IMR-90 (cell line): ENCODE measurements around the gene SH3RF3. TPM values are rescaled to one million over a fixed set of nuclear protein-coding genes. Genes with fewer than 3 reads are reported as not detected.
A peak's percentile ranks its signal among the peaks of the same experiment; 100 is the strongest.

ENCODE experiments used
- ATAC-seq: fragments of 200-7000 bp; cut with Tn5 transposase; 2 replicates; pipeline ENCODE4 v1.9.1; 2020; ENCODE audit warnings: low read depth, mild to moderate bottlenecking, moderate library complexity
- BruUV-seq: library from RNA; stranded (reverse); fragments of 400-500 nt; replicated peaks from 2 replicates; lab custom pipeline; 2021; lab: Mats Ljungman, UMichigan
- CTCF ChIA-PET: fragments of 300-600 bp; formaldehyde crosslinking; extraction: SDS; loops from one replicate; lab custom pipeline; 2021; ENCODE audit warnings: antibody characterized with exemption; lab: Yijun Ruan, JAX
- POLR2A ChIA-PET: fragments of 300-600 bp; sonication (Branson Sonifier 250); formaldehyde crosslinking; loops from one replicate; lab custom pipeline; 2022; ENCODE audit warnings: antibody characterized with exemption; ENCODE audit not compliant: unreplicated experiment; lab: Charles Lee
- DNase-seq: peaks from one replicate; pipeline ENCODE4 v3.0.0; 2013
- H2AFZ ChIP-seq: replicated peaks from 2 replicates; pipeline ENCODE3; 2013; ENCODE audit warnings: low read length, mild to moderate bottlenecking; ENCODE audit not compliant: poor library complexity
- H2AK5ac ChIP-seq: 2 replicates; pipeline ENCODE4 v1.6.1; 2013; ENCODE audit warnings: low read depth, low read length, inconsistent platforms
- H2AK9ac ChIP-seq: replicated peaks from 2 replicates; pipeline ENCODE3; 2013; ENCODE audit warnings: mild to moderate bottlenecking, low read depth, low read length, moderate library complexity; ENCODE audit not compliant: poor library complexity
- H2BK120ac ChIP-seq: 2 replicates; pipeline ENCODE4 v1.6.1; 2013; ENCODE audit warnings: low read depth, low read length, inconsistent platforms
- H2BK15ac ChIP-seq: 3 replicates; pipeline ENCODE4 v1.6.1; 2013; ENCODE audit warnings: low read depth, low read length, inconsistent platforms
- H2BK20ac ChIP-seq: 2 replicates; pipeline ENCODE4 v1.6.1; 2013; ENCODE audit warnings: low read depth, mild to moderate bottlenecking, inconsistent platforms, low read length, moderate library complexity
- H2BK5ac ChIP-seq: 2 replicates; pipeline ENCODE4 v1.6.1; 2013; ENCODE audit warnings: mild to moderate bottlenecking, low read depth, low read length, inconsistent platforms; ENCODE audit not compliant: poor library complexity, severe bottlenecking
- H3K14ac ChIP-seq: replicated peaks from 2 replicates; pipeline ENCODE4 v1.6.1; 2013; ENCODE audit warnings: low read depth, low read length, inconsistent platforms
- H3K18ac ChIP-seq: 2 replicates; pipeline ENCODE4 v1.6.1; 2013; ENCODE audit warnings: low read depth, low read length, control low read depth
- H3K23ac ChIP-seq: 2 replicates; pipeline ENCODE4 v1.6.1; 2013; ENCODE audit warnings: low read depth, low read length, inconsistent platforms
- H3K27ac ChIP-seq: 2 replicates; pipeline ENCODE4 v1.5.1; 2013; ENCODE audit warnings: mild to moderate bottlenecking, control low read depth, low read length; ENCODE audit not compliant: insufficient read depth
- H3K27me3 ChIP-seq: 2 replicates; pipeline ENCODE4 v1.6.1; 2013; ENCODE audit warnings: low read length; ENCODE audit not compliant: control insufficient read depth, insufficient read depth
- H3K36me3 ChIP-seq: 2 replicates; pipeline ENCODE4 v1.6.1; 2013; ENCODE audit warnings: low read length, mixed read lengths; ENCODE audit not compliant: control insufficient read depth, insufficient read depth
- H3K4ac ChIP-seq: 2 replicates; pipeline ENCODE4 v1.6.1; 2013; ENCODE audit warnings: low read depth, low read length, inconsistent platforms
- H3K4me1 ChIP-seq: 2 replicates; pipeline ENCODE4 v1.6.1; 2013; ENCODE audit warnings: low read length, mixed read lengths; ENCODE audit not compliant: control insufficient read depth, insufficient read depth
- H3K4me2 ChIP-seq: 2 replicates; pipeline ENCODE4 v1.6.1; 2013; ENCODE audit warnings: low read depth, mild to moderate bottlenecking, control low read depth, low read length, moderate library complexity
- H3K4me3 ChIP-seq: 2 replicates; pipeline ENCODE4 v1.5.1; 2013; ENCODE audit warnings: low read depth, mild to moderate bottlenecking, control low read depth, low read length, moderate library complexity; ENCODE audit not compliant: insufficient read depth
- H3K56ac ChIP-seq: 2 replicates; pipeline ENCODE4 v1.6.1; 2013; ENCODE audit warnings: low read length, inconsistent platforms; ENCODE audit not compliant: insufficient read depth; ENCODE audit errors: extremely low read depth
- H3K79me1 ChIP-seq, 2 experiments: 2 replicates each; pipeline ENCODE4 v1.6.1; 2013; ENCODE audit warnings: low read length in 2 of 2, inconsistent platforms in 1 of 2, low read depth in 1 of 2
- H3K9ac ChIP-seq: 2 replicates; pipeline ENCODE4 v1.6.1; 2013; ENCODE audit warnings: low read depth, low read length, control low read depth
- H3K9me1 ChIP-seq: 2 replicates; pipeline ENCODE4 v1.6.1; 2013; ENCODE audit warnings: low read length, inconsistent platforms; ENCODE audit not compliant: insufficient read depth
- H3K9me3 ChIP-seq: 2 replicates; pipeline ENCODE4 v1.6.1; 2013; ENCODE audit warnings: low read length; ENCODE audit not compliant: control insufficient read depth, insufficient read depth
- H4K20me1 ChIP-seq: 2 replicates; pipeline ENCODE4 v1.6.1; 2013; ENCODE audit warnings: low read length, inconsistent platforms; ENCODE audit not compliant: insufficient read depth
- H4K5ac ChIP-seq: 2 replicates; pipeline ENCODE4 v1.6.1; 2013; ENCODE audit warnings: mild to moderate bottlenecking, low read depth, low read length, control low read depth
- H4K8ac ChIP-seq, 2 experiments: 2 replicates each; pipeline ENCODE4 v1.6.1; 2013; ENCODE audit warnings: low read depth in 2 of 2, low read length in 2 of 2, control low read depth in 1 of 2, inconsistent platforms in 1 of 2
- H4K91ac ChIP-seq: 2 replicates; pipeline ENCODE4 v1.6.1; 2013; ENCODE audit warnings: low read depth, low read length, inconsistent platforms; ENCODE audit not compliant: insufficient read depth
- CEBPB ChIP-seq: IDR thresholded peaks from 2 replicates; pipeline ENCODE4 v1.6.1; 2012; ENCODE audit warnings: low read depth, low read length, improper control_type of control experiment
- MAFK ChIP-seq: IDR thresholded peaks from 2 replicates; pipeline ENCODE4 v1.6.1; 2012; ENCODE audit warnings: low read depth, low read length, improper control_type of control experiment
- MAZ ChIP-seq: IDR thresholded peaks from 2 replicates; pipeline ENCODE4 v1.6.1; 2012; ENCODE audit warnings: low read depth, mild to moderate bottlenecking, low read length, improper control_type of control experiment, moderate library complexity, borderline replicate concordance
- NFE2L2 ChIP-seq: fragments of 150-350 bp; IDR thresholded peaks from 2 replicates; pipeline ENCODE4 v1.6.1; 2016; ENCODE audit warnings: low read depth, mild to moderate bottlenecking, low read length
- POLR2A ChIP-seq: IDR thresholded peaks from 2 replicates; pipeline ENCODE4 v1.6.1; 2012; ENCODE audit warnings: mild to moderate bottlenecking, low read depth, low read length
- RAD21 ChIP-seq: IDR thresholded peaks from 2 replicates; pipeline ENCODE4 v1.6.1; 2012; ENCODE audit warnings: low read length, improper control_type of control experiment
- RCOR1 ChIP-seq: IDR thresholded peaks from 2 replicates; pipeline ENCODE4 v1.6.1; 2012; ENCODE audit warnings: mild to moderate bottlenecking, low read length, improper control_type of control experiment; ENCODE audit not compliant: insufficient replicate concordance
- RFX5 ChIP-seq: IDR thresholded peaks from 2 replicates; pipeline ENCODE4 v1.8.0; 2012; ENCODE audit warnings: low read depth, mild to moderate bottlenecking, low read length, moderate library complexity
- SMC3 ChIP-seq: fragments of 150-350 bp; IDR thresholded peaks from 2 replicates; pipeline ENCODE4 v1.6.1; 2016; ENCODE audit warnings: low read depth, mild to moderate bottlenecking, antibody characterized with exemption, low read length, moderate library complexity
- WGBS, 2 experiments: methylation state at CpG; one replicate each; pipeline versions ENCODE4 v1.1.5 to v1.1.7; 2013; ENCODE audit warnings: missing lambda C conversion rate in 2 of 2; ENCODE audit not compliant: insufficient read length in 1 of 2; ENCODE audit errors: extremely low coverage in 2 of 2; 5-methylcytosine and 5-hydroxymethylcytosine counted together
- dilution Hi-C: fragments of 300-500 bp; cut with HindIII; formaldehyde crosslinking; loops from one replicate; pipeline ENCODE4 v1.14.3; 2018; ENCODE audit warnings: low sequenced_read_pairs; ENCODE audit not compliant: unreplicated experiment
- in situ Hi-C: fragments of 300-500 bp; cut with MboI; formaldehyde crosslinking; loops from 3 replicates; pipeline ENCODE4 v1.14.3; 2019; ENCODE audit warnings: low sequenced_read_pairs, inconsistent platforms, mixed read lengths
- intact Hi-C: fragments of 100-400 bp; cut with micrococcal nuclease; formaldehyde crosslinking; loops from 2 replicates; pipeline ENCODE4 v1.10.0; 2022
- polyA plus RNA-seq, 3 experiments: library from polyadenylated mRNA; depleted of rRNA; stranded (reverse); fragments of >200 nt; gene quantifications; 2 replicates each; pipeline ENCODE4 v1.2.3, GENCODE V29; 2012; ENCODE audit warnings: low replicate concordance in 1 of 3
- total RNA-seq: library from RNA; depleted of rRNA; stranded (reverse); fragments of >200 nt; gene quantifications from 2 replicates; pipeline ENCODE4 v1.2.3, GENCODE V29; 2012
- TF ChIP-seq, protein P1 (sequence below): fragments of 150-350 bp; IDR thresholded peaks from 2 replicates; pipeline ENCODE4 v1.6.1; 2016; ENCODE audit warnings: low read depth, mild to moderate bottlenecking, low read length, moderate library complexity, borderline replicate concordance
- TF ChIP-seq, protein P2 (sequence below): fragments of 150-350 bp; IDR thresholded peaks from 2 replicates; pipeline ENCODE4 v1.6.1; 2017; ENCODE audit warnings: mild to moderate bottlenecking, antibody characterized with exemption, low read length, low read depth

SH3RF3 gene
- total and polyA plus RNA-seq, 2 of the 4 experiments (the other 2 are of a cell fraction), result 3.4 to 5.3 TPM

DNA sequence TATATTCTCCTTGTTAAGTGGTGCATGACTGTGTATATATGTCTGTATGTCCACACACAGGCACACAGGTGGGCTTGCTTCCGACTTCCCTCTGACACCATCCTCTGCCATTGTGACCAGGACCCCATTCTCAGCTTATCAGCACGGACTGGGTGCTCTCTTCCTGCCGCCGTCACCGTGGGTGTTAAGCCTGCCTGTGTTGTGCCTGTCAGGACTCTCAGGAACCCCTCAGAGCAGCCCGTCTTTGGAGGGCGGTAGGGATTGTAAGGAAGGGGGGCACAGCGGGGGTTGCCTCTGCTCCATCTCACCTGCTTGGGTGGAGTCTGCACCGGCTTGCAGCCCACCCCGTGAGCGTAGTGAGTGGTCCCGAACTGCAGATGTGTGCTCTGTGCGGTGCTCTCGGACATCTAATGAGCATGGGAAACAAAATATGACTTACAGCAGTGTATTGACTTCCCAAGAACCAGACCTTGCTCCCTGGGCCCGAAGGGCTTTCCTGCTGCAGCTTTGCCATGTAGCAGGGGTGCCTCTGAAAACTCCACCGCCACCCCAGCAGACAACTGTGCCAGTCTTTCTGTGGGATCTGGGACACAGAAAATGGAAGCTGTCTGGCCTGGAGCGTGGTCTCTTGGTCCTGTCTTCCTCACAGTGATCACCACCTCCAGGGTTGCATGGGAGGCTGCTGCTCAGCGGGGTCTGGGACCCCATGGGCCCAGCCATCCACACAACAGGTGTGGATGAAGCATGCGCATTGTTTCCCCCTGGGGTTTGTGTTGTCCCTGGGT is 58.9 kb downstream of the SH3RF3 start:
- TF ChIP-seq, protein P1, sequence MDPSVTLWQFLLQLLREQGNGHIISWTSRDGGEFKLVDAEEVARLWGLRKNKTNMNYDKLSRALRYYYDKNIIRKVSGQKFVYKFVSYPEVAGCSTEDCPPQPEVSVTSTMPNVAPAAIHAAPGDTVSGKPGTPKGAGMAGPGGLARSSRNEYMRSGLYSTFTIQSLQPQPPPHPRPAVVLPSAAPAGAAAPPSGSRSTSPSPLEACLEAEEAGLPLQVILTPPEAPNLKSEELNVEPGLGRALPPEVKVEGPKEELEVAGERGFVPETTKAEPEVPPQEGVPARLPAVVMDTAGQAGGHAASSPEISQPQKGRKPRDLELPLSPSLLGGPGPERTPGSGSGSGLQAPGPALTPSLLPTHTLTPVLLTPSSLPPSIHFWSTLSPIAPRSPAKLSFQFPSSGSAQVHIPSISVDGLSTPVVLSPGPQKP, result no peak
- TF ChIP-seq, protein P2, sequence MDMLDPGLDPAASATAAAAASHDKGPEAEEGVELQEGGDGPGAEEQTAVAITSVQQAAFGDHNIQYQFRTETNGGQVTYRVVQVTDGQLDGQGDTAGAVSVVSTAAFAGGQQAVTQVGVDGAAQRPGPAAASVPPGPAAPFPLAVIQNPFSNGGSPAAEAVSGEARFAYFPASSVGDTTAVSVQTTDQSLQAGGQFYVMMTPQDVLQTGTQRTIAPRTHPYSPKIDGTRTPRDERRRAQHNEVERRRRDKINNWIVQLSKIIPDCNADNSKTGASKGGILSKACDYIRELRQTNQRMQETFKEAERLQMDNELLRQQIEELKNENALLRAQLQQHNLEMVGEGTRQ, result no peak
- no peak for TF ChIP-seq RFX5
- no peak for TF ChIP-seq RAD21
- TF ChIP-seq POLR2A, result no peak
- no peak for TF ChIP-seq MAZ
- no peak for TF ChIP-seq NFE2L2
- TF ChIP-seq RCOR1, result no peak
- no peak for TF ChIP-seq SMC3
- TF ChIP-seq MAFK, result no peak
- no peak for TF ChIP-seq CEBPB
- Histone ChIP-seq H2BK5ac (peak overlapping the region; percentile 7), H3K23ac (peak overlapping the region; percentile 21), H2AK9ac (no peak overlapping the region), H3K4me1 (peaks cover 27% of the 10 kb centered on the region), H3K27ac (no peak overlapping the region), H3K4me3 (no peak overlapping the region), H3K14ac (0 out of 2 replicates have a peak overlapping the region, but pooled peaks have one; percentile 6), H2AK5ac (peak overlapping the region; percentile 81), H3K56ac (no peak overlapping the region), H4K20me1 (peaks cover 21% of the 10 kb centered on the region; the same call in 1 of the 2 replicates), H2AFZ (no peak overlapping the region), H3K9me3 (no peaks in the 10 kb centered on the region), H3K18ac (peak overlapping the region; percentile 13; the same call in 1 of the 2 replicates), H3K36me3 (no peaks in the 10 kb centered on the region), H4K5ac (no peak overlapping the region), H4K8ac (no peak overlapping the region; a peak in 2 of 4 replicates), H3K27me3 (no peaks in the 10 kb centered on the region), H2BK120ac (peak overlapping the region; percentile 31; the same call in 1 of the 2 replicates), H3K79me1 (peaks cover 64 to 89% of the 10 kb centered on the region in 2 experiments), H3K4me2 (no peak overlapping the region), H2BK20ac (peak overlapping the region; percentile 38), H2BK15ac (peak overlapping the region; percentile 67; the same call in 1 of the 3 replicates), H4K91ac (peak overlapping the region; percentile 71; the same call in 1 of the 2 replicates), H3K4ac (peak overlapping the region; percentile 49), H3K9ac (no peak overlapping the region), H3K9me1 (peaks cover 28% of the 10 kb centered on the region)
- ATAC-seq (no peak), DNase-seq (no peak)
- 91% methylated on average over 11 of the region's 19 CpGs; no CpG with 5 or more reads in 1 of the 2 experiments for WGBS, 2 experiments
- dilution Hi-C loops (no loop called here), intact Hi-C loops (no loop called here), in situ Hi-C loops (no loop called here)
- ChIA-PET CTCF (no interaction called here), POLR2A (no interaction called here)
- BruUV-seq, result no TSS peak
